Natural killer cell (primary cell): Measurements from ENCODE around the gene ADGRV1. TPM values are rescaled to one million over a fixed set of nuclear protein-coding genes. Genes with fewer than 3 reads are reported as not detected.

ENCODE experiments used
- ATAC-seq, 3 donors: fragments of 150-1000 bp in 2 of 3; fragments of 200-7000 bp in 1 of 3; cut with Tn5 transposase; 1 replicate in 1 of 3; 2 replicates in 2 of 3; pipeline ENCODE4 v1.10.0; 2021; ENCODE audit warnings: mild to moderate bottlenecking in 2 of 3, moderate library complexity in 2 of 3
- DNase-seq, 2 donors: peaks; one replicate each; pipeline versions ENCODE4 v3.0.0 to v3.0.0-alpha.2; 2013 to 2021; ENCODE audit warnings: mixed read lengths in 1 of 2
- H3K27ac ChIP-seq: one replicate; pipeline ENCODE4 v1.5.1; 2013; ENCODE audit warnings: mild to moderate bottlenecking, low read length
- H3K27me3 ChIP-seq: one replicate; pipeline ENCODE4 v1.6.1; 2013; ENCODE audit warnings: low read length; ENCODE audit not compliant: control insufficient read depth, insufficient read depth
- H3K36me3 ChIP-seq: one replicate; pipeline ENCODE4 v1.6.1; 2013; ENCODE audit warnings: low read length; ENCODE audit not compliant: control insufficient read depth, insufficient read depth
- H3K4me1 ChIP-seq: one replicate; pipeline ENCODE4 v1.6.1; 2013; ENCODE audit warnings: low read length; ENCODE audit not compliant: control insufficient read depth, insufficient read depth
- H3K4me3 ChIP-seq: one replicate; pipeline ENCODE4 v1.5.1; 2013; ENCODE audit warnings: low read length
- H3K9me3 ChIP-seq: one replicate; pipeline ENCODE4 v1.6.1; 2013; ENCODE audit warnings: low read length; ENCODE audit not compliant: control insufficient read depth, insufficient read depth
- H3K27ac Mint-ChIP-seq, 2 donors: one replicate each; pipeline ENCODE4 v1.8.0; 2022; ENCODE audit warnings: mild to moderate bottlenecking in 2 of 2, mixed read lengths in 2 of 2, moderate library complexity in 1 of 2
- H3K27me3 Mint-ChIP-seq, 2 donors: one replicate each; pipeline ENCODE4 v1.8.0; 2022; ENCODE audit warnings: low read depth in 2 of 2, mixed read lengths in 2 of 2
- H3K36me3 Mint-ChIP-seq: one replicate; pipeline ENCODE4 v1.8.0; 2022; ENCODE audit warnings: mixed read lengths
- H3K4me1 Mint-ChIP-seq, 2 donors: one replicate each; pipeline ENCODE4 v1.8.0; 2022; ENCODE audit warnings: mixed read lengths in 2 of 2
- H3K4me3 Mint-ChIP-seq: one replicate; pipeline ENCODE4 v1.8.0; 2022; ENCODE audit warnings: mild to moderate bottlenecking, moderate library complexity, mixed read lengths
- H3K9me3 Mint-ChIP-seq, 2 donors: one replicate each; pipeline ENCODE4 v1.8.0; 2022; ENCODE audit warnings: mixed read lengths in 2 of 2
- CTCF ChIP-seq: fragments of 200-600 bp; IDR thresholded peaks from one replicate; pipeline ENCODE4 v1.8.0; 2022; ENCODE audit warnings: antibody characterized with exemption
- WGBS: methylation state at CpG from one replicate; pipeline ENCODE4 v1.1.7; 2013; ENCODE audit warnings: missing lambda C conversion rate; ENCODE audit not compliant: insufficient coverage; 5-methylcytosine and 5-hydroxymethylcytosine counted together
- intact Hi-C: fragments of 100-400 bp; cut with micrococcal nuclease; formaldehyde crosslinking; loops from one replicate; pipeline ENCODE4 v1.14.2; 2022
- total RNA-seq, 4 donors: library from RNA; stranded (reverse); fragments of 120-200 nt in 1 of 4; gene quantifications; one replicate each; pipeline versions ENCODE4 v1.2.3 to v1.2.4, GENCODE V29; 2013 to 2022

The ADGRV1 gene
- total RNA-seq, 3 donors from 2014 or later (not counting 1 experiment from before 2014, with no cell fraction given) = 0.50 to 0.71 TPM; not detected in 1

DNA sequence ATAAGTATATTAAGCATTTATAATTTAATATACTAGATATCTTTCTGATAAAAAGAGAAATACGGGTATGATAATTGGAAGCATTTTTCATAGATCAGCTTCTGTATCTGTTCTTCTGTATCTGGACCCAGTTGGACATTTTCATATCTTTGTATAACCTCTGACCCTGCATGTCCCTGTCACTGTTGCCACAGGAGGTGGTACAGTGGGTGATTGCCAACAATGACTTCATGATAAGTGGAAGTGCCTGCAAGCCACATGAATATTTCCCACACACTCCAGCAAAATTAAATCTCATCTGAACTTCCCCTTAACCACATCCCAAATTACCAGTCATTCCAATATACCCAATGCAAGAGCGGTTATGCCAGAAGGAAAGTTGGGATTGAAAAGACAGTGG, 448.1 kb downstream of the ADGRV1 start:
- Histone ChIP-seq H3K27me3 (no peaks in the 10 kb centered on the region), H3K4me1 (no peaks in the 10 kb centered on the region), H3K9me3 (no peaks in the 10 kb centered on the region), H3K4me3 (no peak overlapping the region), H3K27ac (no peak overlapping the region), H3K36me3 (no peaks in the 10 kb centered on the region)
- Mint-ChIP-seq H3K4me1 (no peaks in the 10 kb centered on the region), H3K9me3 (no peaks in the 10 kb centered on the region), H3K27me3 (peaks cover 8 to 10% of the 10 kb centered on the region in 2 donors), H3K27ac (no peak overlapping the region), H3K4me3 (no peak overlapping the region), H3K36me3 (no peaks in the 10 kb centered on the region)
- 100% methylated on average over 1 of the region's 2 CpGs for WGBS
- ATAC-seq (no peak), DNase-seq (no peak)
- intact Hi-C loops = no loop called here
- TF ChIP-seq CTCF = no peak

GRCh38 chr5:91007251-91007650, 448.7 kb downstream of the ADGRV1 start:
- WGBS = no CpG with 5 or more reads among the region's 1 CpG
- no peak for ATAC-seq

DNA sequence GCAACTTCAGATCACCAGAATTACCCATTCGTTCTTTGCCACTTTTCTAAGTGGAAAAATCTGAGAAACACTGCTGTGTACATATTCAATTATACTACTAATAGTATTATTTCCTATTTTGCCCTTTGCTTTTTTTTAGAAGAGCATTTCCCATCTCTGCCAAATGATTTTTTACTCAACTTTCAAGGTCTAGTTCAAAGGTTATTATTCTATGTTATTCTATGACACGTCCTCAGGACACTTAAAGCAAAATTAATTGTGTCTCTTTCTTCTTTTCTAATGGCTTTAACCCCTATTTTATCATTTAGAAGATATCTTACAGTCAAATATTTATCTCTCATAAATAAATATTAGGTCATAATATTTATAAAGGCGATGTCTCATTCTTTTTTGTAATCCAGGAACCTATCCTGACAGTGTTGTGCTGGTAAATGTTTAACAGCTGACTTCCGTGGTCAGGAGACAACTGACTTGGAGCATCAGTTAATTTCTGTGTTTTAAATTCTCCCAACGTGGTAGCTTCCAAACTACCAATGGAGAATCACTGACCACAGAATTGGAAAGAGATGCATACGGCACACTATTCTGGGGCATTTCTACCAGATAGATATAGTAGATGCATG, 449.3 kb downstream of the ADGRV1 start:
- Mint-ChIP-seq H3K4me1 (no peaks in the 10 kb centered on the region), H3K9me3 (no peaks in the 10 kb centered on the region), H3K36me3 (no peaks in the 10 kb centered on the region), H3K4me3 (no peak overlapping the region), H3K27ac (no peak overlapping the region), H3K27me3 (peaks cover 8 to 10% of the 10 kb centered on the region in 2 donors)
- no peak for DNase-seq
- no peak for TF ChIP-seq CTCF
- WGBS = 85% methylated on average over 5 of the region's 6 CpGs
- H3K4me3 ChIP-seq = no peak overlapping the region
- no peak for ATAC-seq
- H3K27ac ChIP-seq = no peak overlapping the region
- H3K9me3 ChIP-seq = no peaks in the 10 kb centered on the region
- no peaks in the 10 kb centered on the region for H3K36me3 ChIP-seq
- H3K4me1 ChIP-seq = no peaks in the 10 kb centered on the region
- no peaks in the 10 kb centered on the region for H3K27me3 ChIP-seq
- intact Hi-C loops = no loop called here

More at GRCh38 chr5:91007251-91007650, 448.7 kb downstream of the ADGRV1 start:
- H3K27ac Mint-ChIP-seq = no peak overlapping the region
- H3K4me1 Mint-ChIP-seq = no peaks in the 10 kb centered on the region
- H3K4me3 Mint-ChIP-seq = no peak overlapping the region
- no peak overlapping the region for H3K4me3 ChIP-seq
- TF ChIP-seq CTCF = no peak
- no peaks in the 10 kb centered on the region for H3K9me3 Mint-ChIP-seq
- DNase-seq = no peak
- peaks cover 8 to 10% of the 10 kb centered on the region in 2 donors for H3K27me3 Mint-ChIP-seq
- H3K9me3 ChIP-seq = no peaks in the 10 kb centered on the region
- no peaks in the 10 kb centered on the region for H3K36me3 ChIP-seq
- intact Hi-C loops = no loop called here
- H3K36me3 Mint-ChIP-seq = no peaks in the 10 kb centered on the region
- no peak overlapping the region for H3K27ac ChIP-seq
- no peaks in the 10 kb centered on the region for H3K4me1 ChIP-seq
- no peaks in the 10 kb centered on the region for H3K27me3 ChIP-seq

DNA sequence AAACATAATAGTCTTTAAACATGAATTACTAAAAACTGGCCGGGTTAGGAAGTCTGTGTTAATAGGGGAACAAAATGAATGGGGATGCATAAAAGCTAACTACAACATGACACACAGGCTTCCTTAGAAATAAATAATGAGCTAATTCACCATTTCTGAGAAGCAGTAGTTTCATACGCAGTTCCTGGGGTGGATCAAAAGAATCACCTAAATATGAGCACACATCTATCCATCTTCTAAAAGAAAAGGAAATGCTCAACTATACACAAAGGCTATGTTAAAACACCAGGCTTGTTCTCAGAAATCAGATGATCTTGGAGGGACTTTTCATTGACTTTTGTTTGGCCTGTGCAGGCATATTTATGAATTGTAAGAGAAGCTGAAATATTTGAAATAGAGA, 451.5 kb downstream of the ADGRV1 start:
- ATAC-seq = no peak
- WGBS = 78% methylated on average over 1 of the region's 2 CpGs

More for the DNA sequence above, 451.5 kb downstream of the ADGRV1 start:
- Histone ChIP-seq H3K4me1 (no peaks in the 10 kb centered on the region), H3K27ac (no peak overlapping the region), H3K4me3 (no peak overlapping the region), H3K36me3 (no peaks in the 10 kb centered on the region), H3K27me3 (no peaks in the 10 kb centered on the region), H3K9me3 (no peaks in the 10 kb centered on the region)
- H3K4me3 Mint-ChIP-seq = no peak overlapping the region
- intact Hi-C loops = no loop called here
- DNase-seq = no peak
- TF ChIP-seq CTCF = no peak
- peaks cover 9 to 11% of the 10 kb centered on the region in 2 donors for H3K27me3 Mint-ChIP-seq
- H3K4me1 Mint-ChIP-seq = no peaks in the 10 kb centered on the region
- H3K9me3 Mint-ChIP-seq = peaks cover 1 to 3% of the 10 kb centered on the region in 2 donors
- H3K27ac Mint-ChIP-seq = no peak overlapping the region
- H3K36me3 Mint-ChIP-seq = peaks cover 8% of the 10 kb centered on the region
